SKM-1 (cell line): ENCODE data around the gene CAST.
"Not testable (repeated sequence)": the region's sequence is repeated elsewhere in the genome, so short reads cannot be mapped to it uniquely, and the experiment has no call there.

Source experiments
- DNase-seq: peaks from one replicate; lab custom pipeline; 2025; ENCODE audit not compliant: unreplicated experiment; lab: John Stamatoyannopoulos, UW

CAST gene

DNA sequence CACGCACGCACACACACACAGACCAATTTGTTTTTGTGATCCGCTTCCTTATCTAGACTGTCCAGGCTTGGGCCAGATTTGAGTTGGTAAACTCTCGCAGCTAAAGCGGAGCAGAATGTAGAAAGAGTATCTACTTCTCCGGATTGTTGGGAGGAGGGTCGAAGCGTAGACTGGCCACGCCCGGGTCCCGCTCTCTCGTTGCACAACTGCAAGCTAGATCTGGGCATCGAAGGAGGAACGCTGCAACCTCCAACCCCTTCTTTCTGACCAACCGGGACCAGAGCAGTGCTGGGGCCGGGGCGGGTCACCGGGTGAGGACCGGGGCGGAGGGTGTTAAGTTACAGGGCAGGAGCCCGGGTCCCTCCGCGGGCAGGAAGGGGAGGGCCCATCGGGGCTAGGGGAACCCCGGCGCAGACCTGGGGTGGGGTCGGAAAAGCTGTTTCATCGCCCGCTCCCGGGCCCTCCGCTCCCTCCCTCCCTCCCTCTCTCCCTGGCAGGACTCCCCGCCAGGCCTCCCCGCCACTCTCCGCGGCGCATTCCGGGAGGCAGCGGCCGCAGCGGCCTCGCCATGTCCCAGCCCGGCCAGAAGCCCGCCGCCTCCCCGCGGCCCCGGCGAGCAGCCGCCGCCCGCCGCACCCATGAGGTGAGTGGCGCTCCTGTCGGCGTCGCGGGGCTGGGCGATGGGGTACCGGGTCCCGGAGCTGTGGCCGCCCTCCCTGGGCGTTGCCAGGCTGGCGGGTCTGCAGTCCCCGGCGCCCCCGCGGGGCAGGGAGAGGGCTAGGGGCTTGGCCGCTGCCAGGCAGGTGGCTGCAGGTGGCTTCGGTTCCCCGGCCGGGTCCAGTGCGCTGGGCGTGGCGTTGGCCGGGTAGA is at the start of gene CAST:
TSS of gene CAST (plus strand) at position 522 of the 870 bp plus-strand sequence. CDS start at position 569, 47 bp downstream.
- DNase-seq: no peak

- DNase-seq: no peak
These were observed 48.0 kb upstream of the CAST start for GRCh38 chr5:96614110-96614691.

- DNase-seq: no peak
These were observed 47.0 kb upstream of the CAST start for GRCh38 chr5:96615223-96615622.

- DNase-seq: no peak
These were observed 45.4 kb upstream of the CAST start for GRCh38 chr5:96616801-96617200.

- not testable (repeated sequence) for DNase-seq
These were observed 43.7 kb upstream of the CAST start for GRCh38 chr5:96618311-96619016.

- no peak for DNase-seq
These were observed 42.2 kb upstream of the CAST start for GRCh38 chr5:96619946-96620345.

DNA sequence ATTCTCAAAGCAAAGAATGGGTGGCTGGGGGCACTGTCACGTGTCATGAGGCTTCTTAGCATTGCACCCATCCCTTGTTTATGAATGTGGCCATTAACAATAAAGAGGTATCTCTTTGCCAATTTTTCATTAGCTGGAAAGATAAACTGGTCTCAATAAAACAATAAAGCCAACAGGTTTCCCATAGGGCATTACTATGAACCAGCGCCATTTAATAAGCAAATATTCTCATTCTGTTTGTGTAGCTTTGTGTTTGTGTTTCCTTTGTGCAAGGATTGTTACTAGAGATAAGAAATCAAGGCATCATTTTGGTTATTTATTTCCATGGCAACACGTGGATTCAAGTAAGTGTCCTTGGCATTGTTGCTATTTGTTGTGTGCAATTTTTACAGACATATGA is 37.6 kb upstream of the CAST start:
- DNase-seq: no peak

GRCh38 chr5:96625365-96625764 is 36.8 kb upstream of the CAST start:
- no peak for DNase-seq

DNA sequence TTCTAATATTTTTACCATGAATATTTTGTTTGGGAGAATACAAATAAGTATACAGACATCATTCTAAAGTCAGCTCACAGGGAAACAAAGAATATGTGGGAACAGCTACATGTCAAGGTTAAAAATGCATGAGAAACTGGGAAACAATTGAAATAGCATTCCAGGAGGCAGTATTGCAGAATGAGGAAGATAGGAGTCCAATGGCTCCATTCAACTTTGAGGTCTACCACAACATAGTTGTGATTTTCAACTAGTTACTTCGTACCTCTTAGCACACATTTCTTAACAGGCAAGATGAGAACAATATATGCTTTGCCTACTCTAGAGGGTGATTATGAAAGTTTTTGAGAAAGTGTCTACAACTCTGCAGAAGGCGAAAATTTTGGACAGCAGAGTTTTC is 35.2 kb upstream of the CAST start:
- no peak for DNase-seq

GRCh38 chr5:96627792-96628398 is 34.3 kb upstream of the CAST start:
- no peak for DNase-seq

GRCh38 chr5:96628406-96628805 is 33.8 kb upstream of the CAST start:
- DNase-seq: no peak

- DNase-seq: no peak
These were observed 32.4 kb upstream of the CAST start for GRCh38 chr5:96629774-96630173.

DNA sequence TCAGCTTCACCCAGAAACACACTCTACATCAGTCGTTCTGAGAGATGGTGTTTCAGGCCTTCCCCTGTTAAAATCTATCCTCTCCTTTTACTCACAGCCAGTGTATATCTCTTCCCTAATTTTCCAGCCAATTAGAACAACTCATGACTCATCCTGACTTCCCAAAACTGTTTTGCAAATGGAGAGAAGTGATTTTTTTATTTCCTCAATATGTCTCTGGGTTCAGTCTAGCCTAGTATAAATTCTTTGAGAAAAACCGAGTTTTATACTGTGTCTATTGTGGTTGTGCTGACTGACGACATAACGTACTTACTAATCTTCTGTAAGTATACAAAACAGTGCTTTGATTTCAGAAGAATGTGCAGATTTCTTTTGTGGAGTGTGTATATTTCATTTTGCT is 28.4 kb upstream of the CAST start:
- DNase-seq: no peak

DNA sequence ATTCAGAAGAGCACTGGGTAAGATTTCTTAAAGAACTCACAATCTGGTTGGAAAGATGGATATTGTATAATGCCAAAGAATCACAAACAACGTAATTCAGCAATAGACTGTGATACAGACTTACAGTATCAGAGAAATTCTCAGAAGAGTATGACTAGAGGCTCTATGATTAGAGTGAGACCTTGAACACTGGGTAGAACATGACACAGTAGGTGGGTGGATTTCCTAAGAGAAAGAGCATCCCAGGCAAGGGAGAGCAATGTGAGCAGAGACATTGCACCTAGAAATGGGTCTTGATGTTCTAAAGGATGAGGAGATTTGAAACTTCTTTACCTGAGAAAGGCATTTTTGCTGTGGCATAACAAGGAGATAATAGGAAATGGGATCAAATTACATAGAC is 27.3 kb upstream of the CAST start:
- no peak for DNase-seq

DNA sequence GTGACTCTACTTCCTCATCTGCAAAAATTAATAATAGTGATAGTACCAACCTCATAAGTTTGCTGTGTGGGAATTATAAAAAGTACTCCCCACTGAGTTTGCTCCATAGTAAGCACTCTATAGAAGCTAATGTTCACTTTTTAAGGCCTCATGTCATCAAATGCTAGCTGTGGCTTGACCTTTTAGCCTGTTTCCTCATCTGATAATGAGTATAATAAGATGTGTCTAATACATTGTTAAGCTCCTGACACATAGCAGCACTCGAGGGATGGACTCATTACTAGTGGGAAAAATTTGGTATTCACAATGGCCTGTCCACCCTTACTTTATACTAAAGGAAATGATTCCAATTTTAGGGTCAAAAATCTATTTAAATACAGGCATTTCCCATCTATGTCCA is 26.1 kb upstream of the CAST start:
- DNase-seq: no peak

- no peak for DNase-seq
These were observed 25.6 kb upstream of the CAST start for GRCh38 chr5:96636594-96636993.

GRCh38 chr5:96637196-96637595 is 25.0 kb upstream of the CAST start:
- no peak for DNase-seq

DNA sequence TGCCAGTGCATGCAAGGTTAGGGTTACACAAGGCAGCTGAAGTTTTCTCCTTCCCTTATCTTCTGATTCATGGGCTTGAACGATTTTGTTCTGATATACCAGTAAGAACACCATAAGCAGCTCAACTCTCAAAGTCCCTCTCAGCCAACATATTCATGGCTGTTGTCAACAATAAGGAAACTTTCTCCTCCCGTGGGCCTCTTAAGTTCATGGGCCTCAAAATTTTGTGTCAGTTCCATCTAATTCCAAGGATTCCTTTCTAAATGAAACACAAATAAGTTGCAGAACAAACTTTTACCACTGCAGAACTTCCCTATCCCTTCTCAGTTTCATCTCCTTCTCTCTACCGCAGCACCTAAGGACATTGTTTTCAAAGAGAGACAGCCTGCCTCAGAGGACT is 23.6 kb upstream of the CAST start:
- DNase-seq: no peak

DNA sequence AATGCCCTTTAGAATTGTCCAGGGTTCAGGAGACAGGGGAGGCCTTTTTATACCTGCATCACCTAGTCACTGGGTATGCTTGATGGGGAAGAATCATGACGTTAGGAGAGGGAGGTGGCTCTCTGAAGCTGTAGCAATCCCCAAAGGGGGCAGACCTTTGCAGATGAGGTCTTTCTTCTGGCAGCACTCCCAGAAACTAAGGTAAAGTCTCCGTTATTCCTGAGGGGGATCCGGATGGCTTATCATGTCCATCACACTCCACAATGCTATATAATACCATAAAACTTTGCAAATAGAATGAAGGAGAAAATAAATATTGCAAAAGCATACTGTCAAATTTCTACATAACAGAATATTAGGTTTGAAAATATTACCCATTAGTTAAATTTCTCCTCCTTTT is 21.5 kb upstream of the CAST start:
- DNase-seq: no peak

DNA sequence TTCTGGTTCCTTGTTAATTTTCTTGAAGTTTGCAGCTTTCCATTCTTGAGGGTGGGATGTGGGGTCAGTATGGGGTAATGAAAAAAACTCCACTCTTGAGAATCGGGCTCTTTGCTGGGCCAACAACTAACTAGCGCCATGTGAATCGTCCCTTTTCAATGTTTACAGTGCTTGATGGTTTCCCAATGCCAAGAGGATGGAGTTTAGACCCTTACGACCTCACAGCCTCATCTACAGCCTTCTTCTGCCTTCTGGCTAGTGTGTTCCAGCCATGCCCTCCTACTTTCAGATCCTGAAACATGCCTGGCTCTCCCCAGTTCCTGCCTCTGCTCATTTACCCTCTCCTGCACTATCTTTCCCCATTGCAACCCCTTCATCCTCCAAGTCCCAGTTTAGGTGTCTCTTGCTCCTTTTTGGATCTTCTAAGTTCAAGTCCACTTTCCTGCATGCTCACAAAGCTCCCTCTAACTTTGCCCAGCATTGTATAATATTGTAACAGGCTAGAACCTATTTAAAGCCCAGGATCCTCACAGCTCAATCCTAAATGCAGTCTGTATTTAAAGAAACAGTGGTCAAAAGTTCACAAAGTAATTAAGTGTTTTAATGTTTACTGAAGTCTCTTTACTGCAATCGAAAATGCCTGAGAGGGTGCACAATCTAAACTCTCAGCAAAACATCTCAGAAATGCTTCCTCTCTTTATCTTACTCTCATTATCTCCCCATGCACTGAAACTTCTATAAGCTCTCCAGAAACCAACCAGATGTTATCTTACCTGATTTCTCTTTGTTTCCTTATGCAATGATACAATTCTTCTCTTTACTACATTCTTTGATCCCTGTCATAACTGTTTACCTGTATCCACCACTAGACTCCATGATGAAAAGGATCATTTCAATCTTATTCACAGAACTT is 20.6 kb upstream of the CAST start:
- no peak for DNase-seq

GRCh38 chr5:96642281-96642640 is 19.9 kb upstream of the CAST start:
- DNase-seq: no peak
